Left lung (tissue), 10 donors: ENCODE data around the gene ZNF283. TPM values are rescaled to one million over a fixed set of nuclear protein-coding genes. Genes with fewer than 3 reads are reported as not detected.
"Not testable (repeated sequence)": the region's sequence is repeated elsewhere in the genome, so short reads cannot be mapped to it uniquely, and the experiment has no call there.

ENCODE experiments used
- ATAC-seq: fragments of 200-7000 bp; cut with Tn5 transposase; one replicate; pipeline ENCODE4 v1.9.1; 2020; ENCODE audit warnings: moderate library complexity
- DNase-seq, 4 donors: peaks; one replicate each; pipeline ENCODE4 v3.0.0-alpha.2; 2013 to 2020
- H3K27ac ChIP-seq, 2 donors: fragments of 200-600 bp; sonication (generic) in 1 of 2; one replicate each; pipeline versions ENCODE4 v1.5.0 to v1.8.0; 2020 to 2021
- H3K27me3 ChIP-seq, 2 donors: fragments of 200-600 bp; sonication (generic) in 1 of 2; one replicate each; pipeline versions ENCODE4 v1.5.0 to v1.8.0; 2020 to 2021
- H3K36me3 ChIP-seq, 2 donors: fragments of 200-600 bp; sonication (generic) in 1 of 2; one replicate each; pipeline versions ENCODE4 v1.5.0 to v1.8.0; 2020 to 2021
- H3K4me1 ChIP-seq, 2 donors: fragments of 200-600 bp; one replicate each; pipeline ENCODE4 v1.8.0; 2021
- H3K4me3 ChIP-seq, 2 donors: fragments of 200-600 bp; sonication (generic) in 1 of 2; one replicate each; pipeline versions ENCODE4 v1.5.0 to v1.8.0; 2020 to 2021; ENCODE audit warnings: mild to moderate bottlenecking in 1 of 2
- H3K9me3 ChIP-seq, 2 donors: fragments of 200-600 bp; sonication (generic) in 1 of 2; one replicate each; pipeline versions ENCODE4 v1.5.0 to v1.8.0; 2020 to 2021
- intact Hi-C, 2 donors: fragments of 100-400 bp; cut with DNase I; formaldehyde crosslinking; loops; one replicate each; pipeline versions ENCODE4 v1.11.2 to v1.14.2; 2022
- polyA plus RNA-seq, 6 donors: library from polyadenylated mRNA; unstranded; fragments of 120-200 nt; gene quantifications; one replicate each; pipeline ENCODE4 v1.2.1, GENCODE V29; 2013; ENCODE audit not compliant: insufficient read length in 6 of 6
- total RNA-seq, 2 donors: library from RNA; stranded (reverse); fragmentation: NEBNext Ultra II Directional; extraction: Animal tissue kit (Norgen Biotek cat#: 25700); gene quantifications; one replicate each; pipeline ENCODE4 v1.2.1, GENCODE V29; 2021
- TF ChIP-seq, protein P1 (sequence below), 2 donors: fragments of 200-600 bp; sonication (generic) in 1 of 2; IDR thresholded peaks; one replicate each; pipeline versions ENCODE4 v1.5.0 to v1.8.0; 2021; ENCODE audit warnings: antibody characterized with exemption in 2 of 2
- donor health status: DM: no; HTN: yes; CAD: no.
- donor health status: DM: no; HTN: no; CAD: no.

The ZNF283 gene
- total and polyA plus RNA-seq, 8 donors: 8.1 to 26.8 (median 21.7) TPM

DNA sequence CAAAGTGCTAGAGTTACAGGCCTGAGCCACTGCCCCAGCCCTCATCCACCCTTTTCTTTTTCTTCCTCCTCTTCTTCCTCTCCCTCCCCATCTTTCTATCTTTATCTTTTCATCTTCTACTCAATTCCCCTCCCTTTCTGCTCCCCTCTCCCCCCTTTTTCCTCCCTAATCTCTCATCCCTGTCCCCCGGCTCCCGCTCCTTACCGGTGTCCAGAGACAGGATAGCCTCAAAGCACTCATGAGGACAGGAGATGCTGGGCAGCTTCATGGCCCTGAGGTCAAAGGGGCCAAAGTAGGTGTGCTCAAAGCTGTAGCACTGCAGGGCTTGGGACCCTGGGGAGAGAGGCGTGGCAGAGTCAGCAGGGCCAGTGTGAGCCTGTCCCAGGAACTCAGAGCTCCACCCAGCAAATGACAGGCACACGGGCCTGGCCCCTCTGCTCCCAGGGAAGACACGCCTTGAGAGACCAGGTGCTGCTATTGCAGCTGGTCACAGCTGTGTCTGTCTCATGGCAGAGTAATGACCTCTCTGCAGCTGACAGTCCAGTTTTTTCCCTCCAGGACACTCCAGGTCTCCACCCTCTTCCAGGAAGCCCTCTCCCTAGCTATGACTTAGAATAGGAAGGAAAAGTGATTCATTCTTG is 27.5 kb upstream of the ZNF283 start:
- Histone ChIP-seq H3K36me3 (no peaks in the 10 kb centered on the region), H3K27ac (peak overlapping the region in 1 of 2 donors; percentile 48), H3K27me3 (peaks cover 0 to 19% of the 10 kb centered on the region in 2 donors), H3K4me1 (peaks cover 0 to 15% of the 10 kb centered on the region in 2 donors), H3K9me3 (no peaks in the 10 kb centered on the region), H3K4me3 (peak overlapping the region in 1 of 2 donors; percentile 52)
- TF ChIP-seq, protein P1, sequence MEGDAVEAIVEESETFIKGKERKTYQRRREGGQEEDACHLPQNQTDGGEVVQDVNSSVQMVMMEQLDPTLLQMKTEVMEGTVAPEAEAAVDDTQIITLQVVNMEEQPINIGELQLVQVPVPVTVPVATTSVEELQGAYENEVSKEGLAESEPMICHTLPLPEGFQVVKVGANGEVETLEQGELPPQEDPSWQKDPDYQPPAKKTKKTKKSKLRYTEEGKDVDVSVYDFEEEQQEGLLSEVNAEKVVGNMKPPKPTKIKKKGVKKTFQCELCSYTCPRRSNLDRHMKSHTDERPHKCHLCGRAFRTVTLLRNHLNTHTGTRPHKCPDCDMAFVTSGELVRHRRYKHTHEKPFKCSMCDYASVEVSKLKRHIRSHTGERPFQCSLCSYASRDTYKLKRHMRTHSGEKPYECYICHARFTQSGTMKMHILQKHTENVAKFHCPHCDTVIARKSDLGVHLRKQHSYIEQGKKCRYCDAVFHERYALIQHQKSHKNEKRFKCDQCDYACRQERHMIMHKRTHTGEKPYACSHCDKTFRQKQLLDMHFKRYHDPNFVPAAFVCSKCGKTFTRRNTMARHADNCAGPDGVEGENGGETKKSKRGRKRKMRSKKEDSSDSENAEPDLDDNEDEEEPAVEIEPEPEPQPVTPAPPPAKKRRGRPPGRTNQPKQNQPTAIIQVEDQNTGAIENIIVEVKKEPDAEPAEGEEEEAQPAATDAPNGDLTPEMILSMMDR (IDR thresholded peaks at IDR 0.05): no peak
- ATAC-seq (no peak), DNase-seq (no peak)
- intact Hi-C loops: no loop called here

DNA sequence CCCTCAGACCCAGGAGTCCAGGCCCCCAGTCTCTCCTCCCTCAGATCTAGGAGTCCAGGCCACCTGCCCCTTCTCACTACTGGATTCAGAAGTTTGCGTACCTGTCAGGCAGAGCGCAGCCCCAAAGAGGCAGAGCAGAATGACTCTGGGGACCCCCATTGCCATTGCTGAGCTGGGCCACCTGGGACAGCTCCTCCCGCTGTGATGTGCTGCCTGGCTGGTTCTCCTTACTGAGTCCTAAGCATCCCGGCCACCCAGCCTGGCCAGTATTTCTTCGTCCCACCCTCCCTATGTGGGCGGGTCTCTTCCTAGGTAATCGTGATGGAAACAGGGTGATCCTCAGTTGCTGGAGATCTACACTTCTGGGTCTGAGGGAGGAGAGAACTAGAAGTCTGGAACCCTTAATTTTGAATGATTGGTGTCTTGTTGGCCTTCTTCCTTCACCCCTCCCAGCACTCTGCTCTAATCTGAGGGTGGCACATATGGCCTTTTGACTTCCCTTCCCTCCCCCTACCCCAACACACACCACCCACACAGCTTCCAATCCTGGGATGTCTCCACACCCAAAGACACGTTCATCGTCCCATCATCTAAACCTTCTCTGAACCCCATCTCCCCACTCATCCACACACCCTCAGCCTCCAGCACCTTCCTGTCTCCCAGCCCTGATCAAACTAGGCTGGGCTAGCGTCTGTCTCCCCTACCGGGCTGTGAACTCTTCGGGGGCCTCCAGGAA is 24.7 kb upstream of the ZNF283 start, which contains the start of gene LYPD5:
Gene LYPD5 (minus strand): TSS at position 232 of the 736 bp plus-strand sequence. CDS start 67 bp downstream, at position 165.
- H3K27ac ChIP-seq: no peak within 1 kb of the TSS
- ATAC-seq (no peak), DNase-seq (no peak)
- no peaks in the 10 kb centered on the region for H3K36me3 ChIP-seq
- intact Hi-C loops: no loop called here
- H3K4me3 ChIP-seq: no peak within 1 kb of the TSS
- peaks cover 0 to 15% of the 10 kb centered on the region in 2 donors for H3K4me1 ChIP-seq
- peaks cover 0 to 18% of the 10 kb centered on the region in 2 donors for H3K27me3 ChIP-seq
- H3K9me3 ChIP-seq: no peaks in the 10 kb centered on the region
- TF ChIP-seq, protein P1 (IDR thresholded peaks at IDR 0.05): no peak

DNA sequence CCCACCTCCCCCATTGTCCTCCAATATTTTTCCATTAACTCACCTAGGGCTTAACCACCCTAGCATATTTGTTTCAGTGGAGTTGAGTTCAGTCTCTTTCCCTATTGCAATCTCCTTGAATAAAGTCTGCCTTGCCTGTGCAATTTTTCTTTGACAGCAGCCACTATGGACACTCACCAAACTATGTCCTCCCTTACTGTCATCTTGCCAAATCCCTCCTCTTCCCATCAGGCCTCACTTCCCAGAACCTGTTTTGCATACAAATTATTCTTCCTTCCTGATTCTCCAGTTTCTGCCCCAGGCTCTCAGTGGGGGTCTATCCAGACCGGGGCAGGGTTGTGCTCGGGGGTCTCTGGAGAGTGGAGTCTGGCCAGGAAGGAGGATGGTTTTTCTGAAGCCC is 22.7 kb upstream of the ZNF283 start:
- TF ChIP-seq, protein P1 (IDR thresholded peaks at IDR 0.05): no peak
- H3K27me3 ChIP-seq: peaks cover 0 to 6% of the 10 kb centered on the region in 2 donors
- no peak for ATAC-seq
- intact Hi-C loops: no loop called here
- no peak for DNase-seq
- peaks cover 0 to 3% of the 10 kb centered on the region in 2 donors for H3K4me1 ChIP-seq
- no peak overlapping the region for H3K27ac ChIP-seq
- no peaks in the 10 kb centered on the region for H3K36me3 ChIP-seq
- H3K9me3 ChIP-seq: no peaks in the 10 kb centered on the region
- H3K4me3 ChIP-seq: no peak overlapping the region

DNA sequence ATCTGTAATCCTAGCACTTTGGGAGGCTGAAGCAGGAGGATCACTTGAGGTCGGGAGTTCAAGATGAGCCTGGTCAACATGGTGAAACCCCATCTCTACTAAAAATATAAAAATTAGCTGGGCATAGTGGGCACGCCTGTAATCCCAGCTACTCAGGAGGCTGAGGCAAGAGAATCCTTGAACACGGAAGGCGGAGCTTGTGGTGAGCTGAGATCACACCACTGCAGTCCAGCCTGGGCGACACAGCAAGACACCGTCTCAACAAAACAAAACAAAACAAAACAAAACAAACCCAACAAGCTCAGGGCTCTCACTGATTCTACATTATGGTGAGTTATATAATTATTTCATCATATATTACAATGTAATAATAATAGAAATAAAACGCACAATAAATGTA is 20.7 kb upstream of the ZNF283 start:
- DNase-seq, H3K9me3 ChIP-seq, H3K4me3 ChIP-seq, H3K4me1 ChIP-seq, H3K36me3 ChIP-seq, H3K27ac ChIP-seq, intact Hi-C loops, ATAC-seq: not testable (repeated sequence)
- peaks cover 0 to 11% of the 10 kb centered on the region in 2 donors for H3K27me3 ChIP-seq

DNA sequence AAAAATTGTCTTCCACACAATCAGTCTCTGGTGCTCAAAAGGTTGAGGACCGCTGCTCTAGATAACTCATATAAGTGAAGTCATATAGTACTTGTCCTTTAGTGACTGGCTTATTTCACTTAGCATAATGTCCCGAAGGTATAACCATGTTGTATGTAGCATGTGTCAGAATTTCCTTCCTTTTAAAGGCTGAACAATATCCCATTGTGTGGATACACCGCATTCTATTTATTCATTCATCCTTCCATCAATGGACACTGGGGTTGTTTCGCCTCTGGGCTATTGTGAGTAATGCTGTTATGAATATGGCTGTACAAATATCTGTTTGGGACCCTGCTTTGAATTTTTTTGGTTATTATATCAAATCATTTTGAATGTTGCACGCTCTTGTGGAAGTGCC is 20.3 kb upstream of the ZNF283 start:
- peaks cover 0 to 11% of the 10 kb centered on the region in 2 donors for H3K27me3 ChIP-seq
- TF ChIP-seq, protein P1 (IDR thresholded peaks at IDR 0.05): no peak

More for the DNA sequence above, 20.3 kb upstream of the ZNF283 start:
- ATAC-seq (no peak), DNase-seq (no peak)
- no peaks in the 10 kb centered on the region for H3K36me3 ChIP-seq
- H3K4me3 ChIP-seq: no peak overlapping the region
- H3K27ac ChIP-seq: no peak overlapping the region
- no peaks in the 10 kb centered on the region for H3K9me3 ChIP-seq
- no peaks in the 10 kb centered on the region for H3K4me1 ChIP-seq
- intact Hi-C loops: no loop called here
